AG04449 (cell line): ENCODE measurements around the gene FHAD1.

ENCODE experiments used
- CTCF ChIA-PET: fragments of 350-600 bp; formaldehyde crosslinking; extraction: SDS; loops from one replicate; lab custom pipeline; 2021; ENCODE audit warnings: antibody characterized with exemption; lab: Yijun Ruan, JAX
- POLR2A ChIA-PET: fragments of 400-600, 350-600 bp; formaldehyde crosslinking; extraction: SDS; loops from one replicate; lab custom pipeline; 2020; ENCODE audit warnings: antibody characterized with exemption, inconsistent platforms; lab: Yijun Ruan, JAX
- DNase-seq: peaks from one replicate; pipeline ENCODE4 v3.0.0-alpha.2; 2010; ENCODE audit warnings: low read depth, low spot score
- H3K4me3 ChIP-seq: 2 replicates; pipeline ENCODE4 v1.5.1; 2011; ENCODE audit warnings: low read depth, mild to moderate bottlenecking, control low read depth, low read length
- TF ChIP-seq, protein P1 (sequence below): IDR thresholded peaks from one replicate; pipeline ENCODE4 v1.5.1; 2011; ENCODE audit warnings: mild to moderate bottlenecking, moderate library complexity, low read length, control low read depth, inconsistent platforms; ENCODE audit not compliant: insufficient read depth; ENCODE audit errors: missing control alignments

The FHAD1 gene

DNA sequence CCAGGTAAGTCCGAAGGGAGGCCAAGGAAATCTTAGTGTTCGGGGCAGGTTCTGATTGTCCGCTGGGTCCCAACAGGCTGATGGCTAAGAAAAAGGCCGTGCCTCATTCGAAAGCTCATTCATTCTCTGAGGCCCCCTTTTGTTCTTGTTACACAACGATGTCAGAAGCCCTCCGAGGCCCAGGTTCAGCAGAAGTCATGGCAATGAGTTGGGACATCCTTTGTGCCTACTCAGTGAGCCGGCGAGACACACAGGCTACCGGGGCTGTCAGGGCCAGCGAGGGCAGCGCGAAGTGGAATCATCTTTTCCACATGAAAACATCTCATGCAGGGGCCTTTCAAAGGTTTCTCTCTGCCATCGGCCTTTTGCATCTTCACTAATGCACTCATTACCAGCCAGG lies 113.7 kb downstream of the FHAD1 start:
- DNase-seq: no peak
- TF ChIP-seq, protein P1, sequence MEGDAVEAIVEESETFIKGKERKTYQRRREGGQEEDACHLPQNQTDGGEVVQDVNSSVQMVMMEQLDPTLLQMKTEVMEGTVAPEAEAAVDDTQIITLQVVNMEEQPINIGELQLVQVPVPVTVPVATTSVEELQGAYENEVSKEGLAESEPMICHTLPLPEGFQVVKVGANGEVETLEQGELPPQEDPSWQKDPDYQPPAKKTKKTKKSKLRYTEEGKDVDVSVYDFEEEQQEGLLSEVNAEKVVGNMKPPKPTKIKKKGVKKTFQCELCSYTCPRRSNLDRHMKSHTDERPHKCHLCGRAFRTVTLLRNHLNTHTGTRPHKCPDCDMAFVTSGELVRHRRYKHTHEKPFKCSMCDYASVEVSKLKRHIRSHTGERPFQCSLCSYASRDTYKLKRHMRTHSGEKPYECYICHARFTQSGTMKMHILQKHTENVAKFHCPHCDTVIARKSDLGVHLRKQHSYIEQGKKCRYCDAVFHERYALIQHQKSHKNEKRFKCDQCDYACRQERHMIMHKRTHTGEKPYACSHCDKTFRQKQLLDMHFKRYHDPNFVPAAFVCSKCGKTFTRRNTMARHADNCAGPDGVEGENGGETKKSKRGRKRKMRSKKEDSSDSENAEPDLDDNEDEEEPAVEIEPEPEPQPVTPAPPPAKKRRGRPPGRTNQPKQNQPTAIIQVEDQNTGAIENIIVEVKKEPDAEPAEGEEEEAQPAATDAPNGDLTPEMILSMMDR: no peak
- POLR2A ChIA-PET: no interaction called here
- no peak overlapping the region for H3K4me3 ChIP-seq
- CTCF ChIA-PET: interaction anchor here (1.3 kb wide), 1 partner anchor 10 kb away, joined by 3 read pairs; no protein-coding TSS in a partner anchor

DNA sequence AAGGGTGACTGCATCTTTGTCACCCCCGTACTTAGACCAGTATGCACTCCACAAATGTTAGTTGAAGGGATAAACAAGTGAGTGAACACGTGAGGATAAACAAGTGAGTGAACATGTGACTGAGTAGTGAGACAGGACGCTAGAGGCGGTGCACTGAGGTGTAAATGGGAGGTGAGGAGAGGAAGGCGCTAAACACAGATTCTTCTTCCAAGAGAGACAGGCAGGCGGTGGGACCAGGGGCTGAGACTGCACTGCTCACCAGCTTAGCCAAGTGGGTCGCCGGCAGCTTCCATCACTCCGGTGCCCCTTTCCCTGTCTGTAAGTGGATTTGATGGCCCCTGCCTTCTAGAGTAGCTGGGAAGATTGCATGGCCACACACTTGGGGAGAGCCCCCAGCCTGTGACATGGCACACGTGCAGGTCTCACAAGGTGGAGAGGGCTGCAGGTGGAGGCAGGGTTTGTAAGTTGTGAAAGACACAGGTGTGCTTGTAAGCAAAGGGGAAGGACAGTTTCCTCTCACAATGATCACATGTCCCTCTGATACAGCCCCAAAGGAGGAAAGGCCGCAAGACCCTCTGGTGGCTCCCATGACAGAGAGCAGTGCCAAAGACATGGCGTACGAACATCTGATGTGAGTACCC lies 115.2 kb downstream of the FHAD1 start:
- no peak for DNase-seq
- TF ChIP-seq, protein P1: no peak
- H3K4me3 ChIP-seq: no peak overlapping the region
- ChIA-PET CTCF (interaction anchor here (0.9 kb wide), 1 partner anchor 70 kb away, joined by 3 read pairs; no protein-coding TSS in a partner anchor), POLR2A (no interaction called here)

DNA sequence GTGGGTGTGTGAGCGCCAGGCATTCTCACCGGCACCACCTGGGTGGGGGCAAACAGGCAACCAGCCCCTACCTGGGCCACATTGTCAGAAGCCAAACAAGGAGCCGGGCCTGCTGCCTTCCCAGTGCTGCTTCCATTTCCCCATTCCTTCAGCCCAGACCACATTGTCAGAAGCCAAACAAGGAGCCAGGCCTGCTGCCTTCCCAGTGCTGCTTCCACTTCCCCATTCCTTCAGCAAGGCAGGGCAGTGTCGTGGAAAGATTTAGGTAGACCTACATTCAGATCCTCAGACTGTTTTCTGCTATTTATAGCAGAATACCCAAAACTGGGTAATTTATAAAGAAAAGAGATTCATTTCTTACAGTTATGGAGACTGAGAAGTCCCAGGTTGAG lies 115.7 kb downstream of the FHAD1 start:
- no peak overlapping the region for H3K4me3 ChIP-seq
- no peak for DNase-seq
- ChIA-PET CTCF (no interaction called here), POLR2A (no interaction called here)
- TF ChIP-seq, protein P1: no peak

DNA sequence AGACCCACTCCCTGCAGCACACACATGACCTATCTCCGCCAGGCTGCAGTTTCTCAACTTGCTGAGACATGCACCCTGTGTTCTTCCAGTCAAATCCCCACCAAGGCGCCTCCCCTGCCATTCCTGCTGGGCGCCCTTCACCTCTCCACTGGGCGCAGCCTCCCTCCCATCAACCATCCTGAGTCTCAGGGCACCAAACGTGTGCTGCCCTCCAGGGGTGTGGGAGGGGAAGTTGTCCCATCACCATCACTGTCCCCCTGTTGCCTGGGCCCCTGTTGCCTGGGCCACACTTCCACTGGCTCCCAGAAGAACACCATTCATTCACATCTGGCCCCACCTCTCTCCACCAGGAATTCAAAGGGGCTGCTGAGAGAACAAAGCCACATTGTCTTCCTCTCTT lies 117.7 kb downstream of the FHAD1 start:
- POLR2A ChIA-PET: no interaction called here
- CTCF ChIA-PET: no interaction called here
- TF ChIP-seq, protein P1: no peak
- DNase-seq: no peak
- no peak overlapping the region for H3K4me3 ChIP-seq

DNA sequence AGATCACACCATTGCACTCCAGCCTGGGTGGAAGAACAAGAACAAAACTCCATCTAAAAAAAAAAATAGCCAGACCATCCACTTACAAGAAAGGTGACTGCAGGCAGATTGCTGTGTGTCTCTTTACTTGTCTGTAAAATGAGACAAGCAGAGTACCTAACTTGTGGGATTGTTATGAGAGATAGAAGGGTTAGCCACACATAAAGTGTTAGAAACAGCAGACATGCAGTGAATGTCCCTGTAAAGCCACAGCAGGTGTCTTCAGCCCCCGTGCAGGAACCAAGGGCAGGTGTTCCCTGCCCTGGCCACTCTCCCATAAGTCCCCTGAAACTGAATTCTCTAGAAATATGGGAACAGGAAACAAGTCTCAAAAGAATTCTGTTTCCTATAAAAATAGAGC lies 121.9 kb downstream of the FHAD1 start:
- DNase-seq: no peak
- POLR2A ChIA-PET: no interaction called here
- TF ChIP-seq, protein P1: no peak
- no peak overlapping the region for H3K4me3 ChIP-seq
- CTCF ChIA-PET: interaction anchor here (1.0 kb wide), 1 partner anchor 14 kb away, joined by 4 read pairs; no protein-coding TSS in a partner anchor

DNA sequence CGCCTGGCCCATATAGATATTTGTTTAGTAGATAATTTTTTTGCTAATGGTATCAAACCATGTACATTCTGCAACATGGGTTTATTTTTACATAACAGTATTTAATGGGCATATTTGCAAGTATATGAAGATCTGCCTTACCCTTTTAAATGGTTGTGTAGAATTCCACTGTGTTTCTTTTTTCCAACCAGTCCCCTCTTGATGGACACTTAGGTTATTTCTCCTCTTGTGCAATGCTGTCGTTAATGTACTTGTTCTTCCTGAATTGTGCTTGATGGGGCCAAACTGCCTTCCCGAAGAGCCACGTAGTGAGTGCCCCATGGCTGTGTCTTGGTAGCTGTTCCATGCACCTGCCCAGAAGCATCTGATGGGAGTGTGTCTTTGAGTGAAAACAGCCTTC lies 123.2 kb downstream of the FHAD1 start:
- no peak for DNase-seq
- ChIA-PET CTCF (no interaction called here), POLR2A (no interaction called here)
- no peak overlapping the region for H3K4me3 ChIP-seq
- TF ChIP-seq, protein P1: no peak
